AG08395 (cell line): Measurements from ENCODE around the gene ONECUT3.
A peak's percentile ranks its signal among the peaks of the same experiment; 100 is the strongest.
"Not testable (repeated sequence)": the region's sequence is repeated elsewhere in the genome, so short reads cannot be mapped to it uniquely, and the experiment has no call there.

Source experiments
- DNase-seq: peaks from one replicate; pipeline ENCODE4 v3.0.0; 2012; ENCODE audit warnings: mixed read lengths, low spot score

The ONECUT3 gene

GRCh38 chr19:1794424-1795172 is 41.3 kb downstream of the ONECUT3 start:
- DNase-seq: no peak

GRCh38 chr19:1796395-1797142 is 43.3 kb downstream of the ONECUT3 start:
- DNase-seq: no peak

- not testable (repeated sequence) for DNase-seq
These were observed 44.0 kb downstream of the ONECUT3 start for GRCh38 chr19:1797313-1797712.

GRCh38 chr19:1799695-1800342 is 46.5 kb downstream of the ONECUT3 start:
- DNase-seq: no peak

GRCh38 chr19:1804858-1805257 is 51.6 kb downstream of the ONECUT3 start:
- DNase-seq: no peak

- no peak for DNase-seq
These were observed 52.3 kb downstream of the ONECUT3 start for GRCh38 chr19:1805401-1806183.

- no peak for DNase-seq
These were observed 53.1 kb downstream of the ONECUT3 start for GRCh38 chr19:1806184-1807029.

GRCh38 chr19:1807030-1807694 is 53.9 kb downstream of the ONECUT3 start:
- DNase-seq: no peak

GRCh38 chr19:1807695-1808394 is 54.5 kb downstream of the ONECUT3 start:
- DNase-seq: no peak

- no peak for DNase-seq
These were observed 55.1 kb downstream of the ONECUT3 start for GRCh38 chr19:1808395-1808731.

GRCh38 chr19:1809678-1810077 is 56.4 kb downstream of the ONECUT3 start:
- DNase-seq: no peak

- no peak for DNase-seq
These were observed 57.3 kb downstream of the ONECUT3 start for GRCh38 chr19:1810439-1811160.

GRCh38 chr19:1811472-1811894 is 58.2 kb downstream of the ONECUT3 start:
- DNase-seq: peak; percentile 71

- DNase-seq: peak; percentile 99
These were observed 58.7 kb downstream of the ONECUT3 start, which contains the start of gene ATP8B3 for GRCh38 chr19:1811942-1812425. Gene ATP8B3 (minus strand): TSS chr19:1812276. CDS start chr19:1811736, 540 bp downstream.

- peak; percentile 95 for DNase-seq
These were observed 59.3 kb downstream of the ONECUT3 start for GRCh38 chr19:1812426-1813191.

GRCh38 chr19:1813192-1814182 is 60.2 kb downstream of the ONECUT3 start:
- DNase-seq: no peak

GRCh38 chr19:1814391-1814790 is 61.1 kb downstream of the ONECUT3 start:
- DNase-seq: no peak
